Esophagus squamous epithelium (tissue), 5 donors: ENCODE measurements around the gene TECPR2. TPM values are rescaled to one million over a fixed set of nuclear protein-coding genes. Genes with fewer than 3 reads are reported as not detected.

ENCODE experiments used
- DNase-seq: peaks from one replicate; lab custom pipeline; 2025; lab: John Stamatoyannopoulos, UW
- H3K27ac ChIP-seq, 4 donors: fragments of 200-600 bp; sonication (generic); one replicate each; pipeline ENCODE4 v1.5.1; 2016 to 2019; ENCODE audit warnings: mild to moderate bottlenecking in 1 of 4
- H3K27me3 ChIP-seq, 4 donors: fragments of 200-600 bp; sonication (generic); 1 replicate in 3 of 4; 2 replicates in 1 of 4; pipeline versions ENCODE4 v1.5.1 to v1.6.0; 2017 to 2021; ENCODE audit warnings: antibody characterized with exemption in 1 of 4
- H3K36me3 ChIP-seq, 3 donors: fragments of 200-600 bp; sonication (generic); one replicate each; pipeline ENCODE4 v1.5.1; 2016 to 2019
- H3K4me1 ChIP-seq, 3 donors: fragments of 200-600 bp; sonication (generic); one replicate each; pipeline ENCODE4 v1.5.1; 2017 to 2019
- H3K4me3 ChIP-seq, 4 donors: fragments of 200-600 bp; sonication (generic); 1 replicate in 3 of 4; 2 replicates in 1 of 4; pipeline ENCODE4 v1.5.1; 2016 to 2019; ENCODE audit warnings: mild to moderate bottlenecking in 2 of 4, moderate library complexity in 1 of 4
- H3K9me3 ChIP-seq, 3 donors: fragments of 200-600 bp; sonication (generic); one replicate each; pipeline ENCODE4 v1.5.1; 2016 to 2019
- POLR2A ChIP-seq, 4 donors: fragments of 450-650 bp; IDR thresholded peaks; one replicate each; pipeline ENCODE4 v1.6.1; 2017; ENCODE audit warnings: antibody characterized with exemption in 4 of 4, mild to moderate bottlenecking in 4 of 4, moderate library complexity in 3 of 4
- WGBS, 2 donors: methylation state at CpG; one replicate each; pipeline ENCODE4 v1.1.5; 2018; 5-methylcytosine and 5-hydroxymethylcytosine counted together
- intact Hi-C: fragments of 100-400 bp; cut with DNase I; formaldehyde crosslinking; loops from one replicate; pipeline ENCODE4 v1.15.0; 2022
- total RNA-seq, 4 donors: library from RNA; depleted of rRNA; stranded (reverse); fragments of >200 nt; gene quantifications; one replicate each; pipeline ENCODE4 v1.1.0, GENCODE V29; 2016
- TF ChIP-seq, protein P1 (sequence below), 6 experiments: fragments of 450-650 bp in 4 of 6; fragments of 200-600 bp in 2 of 6; sonication (generic) in 2 of 6; IDR thresholded peaks; one replicate each; pipeline ENCODE4 v1.5.1; 2016 to 2019; ENCODE audit warnings: antibody characterized with exemption in 6 of 6, mild to moderate bottlenecking in 4 of 6, moderate library complexity in 4 of 6
- donor health status: DM: yes; HTN: yes; CAD: no.

Gene TECPR2
- total RNA-seq, 4 donors from 2014 or later, result 5.4 to 18.1 (median 12.9) TPM

DNA sequence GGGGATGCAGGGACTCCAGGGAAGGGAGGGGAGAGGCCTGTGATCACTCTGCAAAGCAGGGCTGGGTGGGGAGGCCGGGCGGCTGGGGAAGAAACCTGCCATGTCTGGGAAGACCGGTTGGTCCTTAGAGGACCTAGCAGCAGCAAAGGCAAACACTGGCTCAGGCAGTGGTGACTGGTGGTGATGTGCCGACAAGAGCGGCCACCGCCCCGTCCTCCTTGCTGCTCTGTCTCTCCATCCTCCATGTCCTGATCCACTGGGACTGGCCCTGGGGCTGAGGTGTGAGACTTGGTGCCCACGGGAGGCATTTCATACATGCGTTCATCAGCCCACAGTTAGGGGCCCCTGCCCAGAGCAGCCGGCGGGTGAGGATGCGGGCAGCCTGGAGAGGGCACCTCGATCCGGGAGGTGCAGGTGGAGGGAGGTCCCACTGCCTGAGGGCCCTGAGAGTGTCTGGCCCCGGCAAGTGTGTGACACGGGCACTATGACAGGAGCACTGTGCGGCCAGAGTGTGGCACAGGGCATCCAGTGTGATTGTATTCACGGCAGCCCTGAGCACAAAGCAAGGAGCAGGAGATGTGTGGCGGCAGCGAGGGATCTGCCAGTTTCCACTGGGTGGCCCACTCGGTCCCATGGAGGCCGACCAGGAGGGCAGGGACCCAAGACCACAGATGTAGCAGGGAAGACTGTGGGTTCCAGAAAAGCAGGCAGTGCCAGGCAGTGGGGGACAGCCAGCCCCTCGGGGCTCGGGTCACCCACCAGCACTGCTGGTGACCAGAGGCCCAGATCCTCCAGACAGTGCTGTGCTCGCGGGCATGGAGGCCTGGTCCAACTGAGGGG lies 133.0 kb downstream of the TECPR2 start:
- Histone ChIP-seq H3K36me3 (peaks cover 4 to 47% (median 6%) of the 10 kb centered on the region in 3 donors), H3K4me1 (peaks cover 0 to 26% (median 2%) of the 10 kb centered on the region in 3 donors), H3K4me3 (no peak overlapping the region), H3K9me3 (no peaks in the 10 kb centered on the region), H3K27me3 (no peaks in the 10 kb centered on the region), H3K27ac (no peak overlapping the region)
- TF ChIP-seq, protein P1, sequence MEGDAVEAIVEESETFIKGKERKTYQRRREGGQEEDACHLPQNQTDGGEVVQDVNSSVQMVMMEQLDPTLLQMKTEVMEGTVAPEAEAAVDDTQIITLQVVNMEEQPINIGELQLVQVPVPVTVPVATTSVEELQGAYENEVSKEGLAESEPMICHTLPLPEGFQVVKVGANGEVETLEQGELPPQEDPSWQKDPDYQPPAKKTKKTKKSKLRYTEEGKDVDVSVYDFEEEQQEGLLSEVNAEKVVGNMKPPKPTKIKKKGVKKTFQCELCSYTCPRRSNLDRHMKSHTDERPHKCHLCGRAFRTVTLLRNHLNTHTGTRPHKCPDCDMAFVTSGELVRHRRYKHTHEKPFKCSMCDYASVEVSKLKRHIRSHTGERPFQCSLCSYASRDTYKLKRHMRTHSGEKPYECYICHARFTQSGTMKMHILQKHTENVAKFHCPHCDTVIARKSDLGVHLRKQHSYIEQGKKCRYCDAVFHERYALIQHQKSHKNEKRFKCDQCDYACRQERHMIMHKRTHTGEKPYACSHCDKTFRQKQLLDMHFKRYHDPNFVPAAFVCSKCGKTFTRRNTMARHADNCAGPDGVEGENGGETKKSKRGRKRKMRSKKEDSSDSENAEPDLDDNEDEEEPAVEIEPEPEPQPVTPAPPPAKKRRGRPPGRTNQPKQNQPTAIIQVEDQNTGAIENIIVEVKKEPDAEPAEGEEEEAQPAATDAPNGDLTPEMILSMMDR (IDR thresholded peaks at IDR 0.05), result no peak
- no peak for TF ChIP-seq POLR2A (IDR thresholded peaks at IDR 0.05)
- WGBS, 2 donors, result 81 to 93% methylated on average over 10 to 11 of the region's 26 CpGs
- intact Hi-C loops, result no loop called here
- no peak for DNase-seq

DNA sequence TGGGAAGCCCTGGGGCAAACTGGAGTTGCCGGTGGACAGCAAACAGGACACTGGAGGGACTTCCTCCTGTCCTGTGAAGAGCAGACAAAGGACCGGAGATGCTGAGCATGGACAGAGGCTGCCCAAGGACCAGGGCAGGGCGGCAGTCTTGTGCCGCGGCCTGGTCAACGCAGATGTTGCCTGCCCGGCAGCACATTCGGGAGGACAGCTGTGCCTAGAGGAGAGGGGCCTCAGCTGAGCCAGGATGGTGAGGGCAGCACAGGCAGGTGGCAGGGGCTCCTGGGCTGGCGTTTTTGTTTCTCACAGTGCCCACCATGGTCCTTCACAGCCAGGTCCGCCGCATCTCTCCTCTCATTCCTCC lies 133.6 kb downstream of the TECPR2 start:
- intact Hi-C loops, result no loop called here
- no peak for TF ChIP-seq POLR2A (IDR thresholded peaks at IDR 0.05)
- TF ChIP-seq, protein P1 (IDR thresholded peaks at IDR 0.05), result no peak
- no peak overlapping the region for H3K27ac ChIP-seq
- H3K27me3 ChIP-seq, result no peaks in the 10 kb centered on the region
- no peaks in the 10 kb centered on the region for H3K9me3 ChIP-seq
- no peak for DNase-seq
- no peak overlapping the region for H3K4me3 ChIP-seq
- peaks cover 0 to 24% (median 3%) of the 10 kb centered on the region in 3 donors for H3K4me1 ChIP-seq
- peaks cover 4 to 53% (median 6%) of the 10 kb centered on the region in 3 donors for H3K36me3 ChIP-seq
- 92 to 100% methylated on average over 3 to 9 of the region's 11 CpGs for WGBS, 2 donors

DNA sequence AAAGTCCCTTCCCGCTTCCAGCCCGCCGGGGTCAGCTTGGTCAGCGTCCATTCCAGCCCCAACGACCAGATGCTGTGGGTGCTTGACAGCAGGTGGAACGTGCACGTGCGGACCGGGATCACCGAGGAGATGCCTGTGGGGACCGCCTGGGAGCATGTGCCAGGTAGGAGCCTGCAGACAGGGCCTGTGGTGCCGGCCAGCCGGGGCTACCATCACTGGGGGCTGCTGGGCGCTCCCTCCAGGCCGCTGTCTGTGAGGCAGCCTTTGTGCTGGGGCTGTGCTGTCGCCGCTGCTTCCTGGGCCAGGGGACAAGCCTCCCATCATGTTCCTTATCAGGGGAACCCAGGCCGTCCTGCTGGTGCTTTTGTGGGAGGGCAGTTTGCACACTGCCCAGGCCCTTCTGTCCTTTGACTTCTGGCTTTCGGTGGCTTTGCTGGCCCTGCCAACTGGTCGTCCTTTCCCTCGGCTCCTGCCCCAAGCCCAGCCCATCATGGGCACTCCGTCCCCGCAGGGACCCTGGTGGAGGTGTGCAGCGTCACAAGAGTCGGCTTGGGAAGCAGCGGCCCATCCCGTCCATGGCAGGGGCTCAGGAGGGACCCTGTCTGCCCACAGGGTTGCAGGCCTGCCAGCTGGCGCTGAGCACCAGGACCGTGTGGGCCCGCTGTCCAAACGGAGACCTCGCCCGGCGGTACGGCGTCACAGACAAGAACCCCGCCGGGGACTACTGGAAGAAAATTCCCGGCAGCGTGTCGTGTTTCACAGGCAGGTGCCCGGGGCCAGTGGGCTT lies 134.4 kb downstream of the TECPR2 start:
- no peaks in the 10 kb centered on the region for H3K9me3 ChIP-seq
- peaks cover 4 to 53% (median 6%) of the 10 kb centered on the region in 3 donors for H3K36me3 ChIP-seq
- no peak overlapping the region for H3K4me3 ChIP-seq
- intact Hi-C loops, result no loop called here
- no peak for TF ChIP-seq POLR2A (IDR thresholded peaks at IDR 0.05)
- TF ChIP-seq, protein P1 (IDR thresholded peaks at IDR 0.05), result no peak
- no peak overlapping the region for H3K27ac ChIP-seq
- DNase-seq, result no peak
- no peaks in the 10 kb centered on the region for H3K27me3 ChIP-seq
- peaks cover 0 to 18% (median 3%) of the 10 kb centered on the region in 3 donors for H3K4me1 ChIP-seq
- WGBS, 2 donors, result 94% methylated on average over 10 of the region's 42 CpGs; no CpG with 5 or more reads in 1 of the 2 donors

DNA sequence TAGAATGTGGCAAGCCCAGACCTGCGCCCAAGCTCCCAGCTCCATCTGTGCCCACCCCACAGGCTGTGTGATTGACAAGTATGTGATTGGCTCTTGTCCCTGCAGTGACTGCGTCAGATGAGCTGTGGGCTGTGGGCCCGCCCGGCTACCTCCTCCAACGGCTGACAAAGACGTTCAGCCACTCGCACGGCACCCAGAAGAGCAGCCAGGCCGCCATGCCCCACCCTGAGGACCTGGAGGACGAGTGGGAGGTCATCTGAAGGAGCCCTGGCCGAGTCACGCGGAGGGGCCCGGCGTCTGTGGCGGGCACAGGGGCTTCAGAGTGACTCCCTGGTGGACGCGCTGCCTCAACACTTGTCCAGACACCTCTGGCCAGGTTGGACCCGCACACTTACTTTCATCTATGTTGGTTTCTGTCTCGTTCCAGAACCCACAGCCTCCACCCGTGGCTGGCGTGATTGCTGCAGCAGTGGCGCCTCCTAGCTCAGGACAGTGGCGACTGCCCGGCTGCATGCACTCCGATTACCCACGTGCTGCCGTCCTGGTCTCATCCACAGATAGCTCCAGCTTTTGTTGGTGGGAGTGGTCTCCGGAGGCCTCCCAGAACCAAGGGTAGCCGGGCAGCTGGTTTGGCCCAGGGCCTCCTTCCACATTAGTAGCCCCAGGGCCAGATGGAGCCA lies 135.4 kb downstream of the TECPR2 start:
- no peak overlapping the region for H3K4me3 ChIP-seq
- peaks cover 4 to 49% (median 6%) of the 10 kb centered on the region in 3 donors for H3K36me3 ChIP-seq
- H3K9me3 ChIP-seq, result no peaks in the 10 kb centered on the region
- TF ChIP-seq POLR2A (IDR thresholded peaks at IDR 0.05), result no peak
- TF ChIP-seq, protein P1 (IDR thresholded peaks at IDR 0.05), result peak in 2 of 6 experiments; percentile 6 to 52
- DNase-seq, result no peak
- WGBS, 2 donors, result 60 to 87% methylated on average over 1 to 16 of the region's 30 CpGs
- H3K27me3 ChIP-seq, result no peaks in the 10 kb centered on the region
- H3K27ac ChIP-seq, result no peak overlapping the region
- peaks cover 0 to 18% (median 3%) of the 10 kb centered on the region in 3 donors for H3K4me1 ChIP-seq
- intact Hi-C loops, result no loop called here
